BLaER1 treated with 17β-estradiol and CSF1 and Interleukin-3, amounts not matched to agents 10 nM and 100 nM (cell line): ENCODE results near the gene CPLX1.

Source experiments
- H3K27ac ChIP-seq, 11 experiments: shearing (Covaris generic); formaldehyde crosslinking; 2 replicates each; pipeline ENCODE4 v1.8.1; 2022
- H3K27me3 ChIP-seq, 11 experiments: shearing (Covaris generic); formaldehyde crosslinking; 2 replicates each; pipeline ENCODE4 v1.8.1; 2022
- H3K36me3 ChIP-seq, 11 experiments: shearing (Covaris generic); formaldehyde crosslinking; 2 replicates each; pipeline ENCODE4 v1.8.1; 2022
- H3K4me1 ChIP-seq, 10 experiments: shearing (Covaris generic); formaldehyde crosslinking; 2 replicates each; pipeline ENCODE4 v1.8.1; 2022
- H3K4me2 ChIP-seq, 11 experiments: shearing (Covaris generic); formaldehyde crosslinking; 2 replicates each; pipeline ENCODE4 v1.8.1; 2022
- H3K4me3 ChIP-seq, 10 experiments: shearing (Covaris generic); formaldehyde crosslinking; 2 replicates each; pipeline ENCODE4 v1.8.1; 2022
- H3K9ac ChIP-seq, 11 experiments: shearing (Covaris generic); formaldehyde crosslinking; 2 replicates each; pipeline ENCODE4 v1.8.1; 2022
- H3K9me3 ChIP-seq, 11 experiments: shearing (Covaris generic); formaldehyde crosslinking; replicated peaks in 1 of 11; 2 replicates each; pipeline ENCODE4 v1.8.1; 2022
- H4K20me1 ChIP-seq, 11 experiments: shearing (Covaris generic); formaldehyde crosslinking; 2 replicates each; pipeline ENCODE4 v1.8.1; 2022
- Cebpa-rat ChIP-seq, 11 experiments: shearing (Covaris generic); IDR thresholded peaks; 2 replicates each; pipeline ENCODE4 v1.8.1; 2022

CPLX1 gene

GRCh38 chr4:823176-823760 lies 2.7 kb downstream of the CPLX1 start:
- H3K36me3 ChIP-seq = no peaks in the 10 kb centered on the region
- H3K27ac ChIP-seq = no peak overlapping the region
- no peak for TF ChIP-seq Cebpa-rat (IDR thresholded peaks at IDR 0.05)
- peaks cover 0 to 12% (median 0%) of the 10 kb centered on the region in 11 experiments; a peak in 5 of 22 replicates for H3K9me3 ChIP-seq
- peaks cover 0 to 56% (median 39%) of the 10 kb centered on the region in 11 experiments; a peak in 16 of 22 replicates for H4K20me1 ChIP-seq
- 0 out of 22 replicates have a peak overlapping the region, but pooled peaks of 1 of the 11 experiments have one; percentile 15 for H3K9ac ChIP-seq
- H3K4me1 ChIP-seq = peaks cover 11 to 36% (median 27%) of the 10 kb centered on the region in 10 experiments; a peak in 19 of 20 replicates
- peak overlapping the region in 1 of 10 experiments; percentile 40; a peak in 2 of 20 replicates for H3K4me3 ChIP-seq
- peak overlapping the region in 10 of 11 experiments; percentile 66 to 92 (median 78); a peak in 17 of 22 replicates for H3K4me2 ChIP-seq
- H3K27me3 ChIP-seq = peaks cover 70 to 93% (median 77%) of the 10 kb centered on the region in 11 experiments

- Histone ChIP-seq H3K36me3 (no peaks in the 10 kb centered on the region), H3K9ac (no peak overlapping the region), H3K4me3 (no peak overlapping the region), H3K4me2 (peak overlapping the region in 7 of 11 experiments; percentile 70 to 92 (median 83); a peak in 9 of 22 replicates), H4K20me1 (peaks cover 0 to 49% (median 34%) of the 10 kb centered on the region in 11 experiments; a peak in 16 of 22 replicates), H3K27ac (no peak overlapping the region), H3K9me3 (peaks cover 0 to 12% (median 0%) of the 10 kb centered on the region in 11 experiments; a peak in 5 of 22 replicates), H3K27me3 (peaks cover 63 to 86% (median 70%) of the 10 kb centered on the region in 11 experiments), H3K4me1 (peaks cover 11 to 36% (median 27%) of the 10 kb centered on the region in 10 experiments; a peak in 19 of 20 replicates)
- no peak for TF ChIP-seq Cebpa-rat (IDR thresholded peaks at IDR 0.05)
These were observed 3.4 kb downstream of the CPLX1 start for GRCh38 chr4:822361-823175.

DNA sequence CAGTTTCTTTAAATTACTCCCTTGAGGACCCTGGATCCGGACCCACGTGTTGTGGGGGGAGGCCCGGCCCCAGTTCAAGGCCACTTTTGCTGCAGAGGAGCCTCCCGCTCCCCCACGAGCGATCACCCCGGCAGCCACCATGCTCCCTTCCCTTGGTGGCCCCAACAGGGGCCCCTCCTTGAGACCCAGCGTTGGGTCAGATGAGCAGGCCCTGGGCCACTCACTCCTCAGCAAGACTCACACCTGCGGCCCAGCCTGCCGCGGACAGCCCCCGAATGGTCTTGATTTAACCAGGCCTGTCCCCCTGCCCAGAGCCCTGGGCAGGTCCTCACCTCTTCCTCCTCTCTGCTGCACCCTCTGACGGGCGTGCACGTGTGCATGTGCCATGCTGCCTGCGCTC lies 4.3 kb downstream of the CPLX1 start:
- peaks cover 54 to 77% (median 60%) of the 10 kb centered on the region in 11 experiments for H3K27me3 ChIP-seq
- H3K4me1 ChIP-seq = peaks cover 11 to 35% (median 26%) of the 10 kb centered on the region in 10 experiments; a peak in 19 of 20 replicates
- no peak for TF ChIP-seq Cebpa-rat (IDR thresholded peaks at IDR 0.05)
- no peak overlapping the region for H3K4me2 ChIP-seq
- H3K9ac ChIP-seq = no peak overlapping the region
- no peak overlapping the region for H3K4me3 ChIP-seq
- H3K36me3 ChIP-seq = no peaks in the 10 kb centered on the region
- H4K20me1 ChIP-seq = peaks cover 0 to 44% (median 30%) of the 10 kb centered on the region in 11 experiments; a peak in 16 of 22 replicates
- peaks cover 0 to 12% (median 0%) of the 10 kb centered on the region in 11 experiments; a peak in 5 of 22 replicates for H3K9me3 ChIP-seq
- H3K27ac ChIP-seq = no peak overlapping the region

- Histone ChIP-seq H3K4me1 (peaks cover 11 to 36% (median 25%) of the 10 kb centered on the region in 10 experiments; a peak in 19 of 20 replicates), H3K9me3 (peaks cover 0 to 12% (median 0%) of the 10 kb centered on the region in 11 experiments; a peak in 5 of 22 replicates), H3K9ac (no peak overlapping the region), H3K36me3 (no peaks in the 10 kb centered on the region), H3K27ac (no peak overlapping the region), H3K27me3 (peaks cover 51 to 74% (median 58%) of the 10 kb centered on the region in 11 experiments), H3K4me2 (no peak overlapping the region), H4K20me1 (peaks cover 0 to 44% (median 30%) of the 10 kb centered on the region in 11 experiments; a peak in 16 of 22 replicates), H3K4me3 (no peak overlapping the region)
- no peak for TF ChIP-seq Cebpa-rat (IDR thresholded peaks at IDR 0.05)
These were observed 4.7 kb downstream of the CPLX1 start for GRCh38 chr4:821181-821591.

DNA sequence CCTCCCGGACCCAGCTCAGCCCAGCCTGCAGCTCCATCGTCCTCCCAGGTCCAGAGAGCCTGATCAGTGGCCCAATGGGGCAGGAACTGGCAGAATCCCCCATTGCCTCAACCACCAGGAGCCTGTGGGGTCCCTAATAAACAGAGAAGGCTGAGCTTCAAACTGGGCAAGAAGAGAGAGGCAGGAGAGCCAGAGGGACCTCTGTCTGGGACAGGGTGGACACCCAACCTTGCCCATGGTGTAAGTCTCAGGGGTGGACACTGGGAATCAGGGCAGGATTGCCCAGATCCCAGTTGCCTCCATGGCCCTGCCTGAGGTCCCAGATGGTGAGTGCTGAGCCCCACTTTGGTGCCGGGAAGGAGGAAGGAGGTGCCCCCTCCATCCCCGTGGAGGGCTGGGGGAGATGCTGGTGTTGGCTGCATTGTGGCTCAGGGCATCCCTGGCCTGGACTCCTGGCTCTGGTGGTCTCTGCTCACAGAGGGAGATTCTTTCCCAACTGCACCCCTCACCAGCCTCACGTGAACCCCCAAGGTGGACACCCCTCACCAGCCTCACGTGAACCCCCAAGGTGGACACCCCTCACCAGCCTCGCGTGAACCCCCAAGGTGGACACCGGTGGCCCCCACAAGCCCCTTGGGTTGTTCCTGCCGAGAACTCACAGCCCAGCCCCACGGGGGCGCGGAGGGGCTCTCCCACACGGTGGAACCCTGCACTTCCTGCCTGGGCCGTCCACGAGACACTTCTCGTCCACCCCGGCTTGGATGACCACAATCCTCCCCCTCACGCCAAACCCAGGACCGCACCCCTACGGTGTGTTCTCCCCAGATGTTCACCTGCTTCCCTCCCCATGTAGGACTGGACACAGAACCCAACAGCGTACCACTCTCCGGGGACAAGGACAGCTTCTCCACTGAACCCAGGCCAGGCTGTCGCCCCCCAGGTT lies 5.4 kb downstream of the CPLX1 start:
- H3K36me3 ChIP-seq = no peaks in the 10 kb centered on the region
- H3K4me1 ChIP-seq = peaks cover 11 to 36% (median 25%) of the 10 kb centered on the region in 10 experiments; a peak in 19 of 20 replicates
- no peak overlapping the region for H3K4me3 ChIP-seq
- H3K9me3 ChIP-seq = peaks cover 0 to 12% (median 0%) of the 10 kb centered on the region in 11 experiments; a peak in 5 of 22 replicates
- H3K27me3 ChIP-seq = peaks cover 46 to 68% (median 53%) of the 10 kb centered on the region in 11 experiments
- peaks cover 0 to 44% (median 29%) of the 10 kb centered on the region in 11 experiments; a peak in 16 of 22 replicates for H4K20me1 ChIP-seq
- H3K27ac ChIP-seq = no peak overlapping the region
- no peak overlapping the region for H3K4me2 ChIP-seq
- TF ChIP-seq Cebpa-rat (IDR thresholded peaks at IDR 0.05) = no peak
- no peak overlapping the region for H3K9ac ChIP-seq

- Histone ChIP-seq H3K9me3 (peaks cover 0 to 12% (median 0%) of the 10 kb centered on the region in 11 experiments; a peak in 5 of 22 replicates), H3K4me2 (no peak overlapping the region), H3K27ac (no peak overlapping the region), H4K20me1 (peaks cover 0 to 36% (median 20%) of the 10 kb centered on the region in 11 experiments; a peak in 16 of 22 replicates), H3K27me3 (peaks cover 38 to 59% (median 44%) of the 10 kb centered on the region in 11 experiments), H3K4me3 (no peak overlapping the region), H3K9ac (no peak overlapping the region), H3K36me3 (no peaks in the 10 kb centered on the region), H3K4me1 (peaks cover 6 to 27% (median 16%) of the 10 kb centered on the region in 10 experiments; a peak in 19 of 20 replicates)
- TF ChIP-seq Cebpa-rat (IDR thresholded peaks at IDR 0.05) = no peak
These were observed 6.3 kb downstream of the CPLX1 start for GRCh38 chr4:819401-820229.

DNA sequence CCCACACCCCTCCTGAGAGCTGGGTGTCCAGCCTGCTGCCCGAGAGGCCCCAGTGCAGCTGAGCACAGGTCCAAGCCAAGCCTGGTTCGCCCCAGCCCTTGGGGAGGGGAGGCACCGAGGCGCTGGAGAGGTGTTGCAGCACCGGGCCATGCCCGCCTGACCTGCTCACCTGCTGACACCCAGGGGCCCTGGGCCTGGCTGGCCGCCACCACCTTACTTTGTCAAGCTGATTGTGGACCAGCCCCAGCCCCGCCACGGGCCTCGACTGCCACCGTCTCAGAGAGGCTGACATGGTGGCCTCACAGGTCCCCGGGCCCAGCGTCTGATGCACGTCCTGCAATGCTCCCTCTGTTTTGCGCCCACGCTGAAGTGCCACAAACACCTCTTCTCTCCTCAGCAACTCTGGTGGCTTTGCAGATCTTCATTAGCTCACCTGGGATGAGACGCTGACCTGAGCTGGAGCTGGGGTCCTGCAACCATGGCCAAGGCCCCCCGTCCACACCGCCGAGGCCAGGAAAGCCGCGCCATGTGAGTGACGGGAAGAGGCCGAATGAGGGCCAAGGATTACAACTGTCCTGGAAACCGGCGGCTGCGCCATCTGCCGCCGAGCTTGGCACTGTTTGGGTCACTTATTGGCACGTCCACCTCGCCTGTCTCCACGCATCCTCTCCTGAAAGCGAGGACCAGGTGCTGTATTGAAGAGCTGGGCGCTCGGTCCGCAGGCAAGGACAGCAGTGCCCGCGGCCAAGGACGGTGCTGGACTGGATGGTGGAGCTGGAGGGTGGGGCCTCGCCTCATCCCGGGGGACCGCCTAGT lies 7.6 kb downstream of the CPLX1 start:
- Histone ChIP-seq H3K4me2 (no peak overlapping the region), H3K36me3 (no peaks in the 10 kb centered on the region), H3K27me3 (peaks cover 25 to 46% (median 31%) of the 10 kb centered on the region in 11 experiments), H3K9me3 (peaks cover 0 to 12% (median 0%) of the 10 kb centered on the region in 11 experiments; a peak in 5 of 22 replicates), H3K9ac (no peak overlapping the region), H3K27ac (no peak overlapping the region), H3K4me3 (no peak overlapping the region), H3K4me1 (peaks cover 0 to 14% (median 3%) of the 10 kb centered on the region in 10 experiments; a peak in 14 of 20 replicates), H4K20me1 (peaks cover 0 to 23% (median 7%) of the 10 kb centered on the region in 11 experiments; a peak in 8 of 22 replicates)
- TF ChIP-seq Cebpa-rat (IDR thresholded peaks at IDR 0.05) = no peak
